ENCODE results near the gene BTN1A1.

DNA sequence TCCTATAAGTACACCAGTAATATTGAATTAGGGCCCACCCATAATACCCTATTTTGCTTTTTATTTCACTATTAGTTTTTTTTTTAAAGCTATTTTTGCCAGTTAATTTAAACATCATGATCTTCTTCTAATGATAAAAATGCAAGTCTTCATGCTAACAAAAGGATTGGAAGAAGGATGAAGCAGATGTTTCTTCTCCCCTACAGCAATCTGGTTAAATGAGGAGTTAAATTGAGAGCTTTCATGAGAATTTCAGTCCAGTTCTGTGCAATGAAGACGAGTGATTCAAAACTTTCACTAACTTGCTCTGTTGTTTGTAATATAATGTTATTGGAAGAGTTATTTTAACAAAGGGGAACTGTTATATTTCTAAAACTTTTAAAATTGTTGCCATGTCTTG, 41.5 kb downstream of the BTN1A1 start:
- TF ChIP-seq CTCF (IDR thresholded peaks at IDR 0.05): no peak
- TF ChIP-seq EZH2 (IDR thresholded peaks at IDR 0.05): no peak
- no peak for TF ChIP-seq EZH2phosphoT487 (IDR thresholded peaks at IDR 0.05)
